Ascending aorta (tissue), 2 donors: ENCODE results near the gene DNPEP. TPM values are rescaled to one million over a fixed set of nuclear protein-coding genes. Genes with fewer than 3 reads are reported as not detected.
A peak's percentile ranks its signal among the peaks of the same experiment; 100 is the strongest.

Experiments used
- DNase-seq, 2 donors: peaks; one replicate each; pipeline ENCODE4 v3.0.0-alpha.2; 2019; ENCODE audit warnings: low spot score in 2 of 2
- H3K27ac ChIP-seq, 2 donors: fragments of 200-600 bp; sonication (generic); one replicate each; pipeline ENCODE4 v1.5.1; 2016 to 2017; ENCODE audit warnings: mild to moderate bottlenecking in 1 of 2
- H3K27me3 ChIP-seq: fragments of 200-600 bp; sonication (generic); one replicate; pipeline ENCODE4 v1.5.1; 2017
- H3K36me3 ChIP-seq, 2 donors: fragments of 200-600 bp; sonication (generic); one replicate each; pipeline ENCODE4 v1.5.1; 2016
- H3K4me1 ChIP-seq, 2 donors: fragments of 200-600 bp; sonication (generic); one replicate each; pipeline ENCODE4 v1.5.1; 2016 to 2017; ENCODE audit warnings: mild to moderate bottlenecking in 1 of 2
- H3K4me3 ChIP-seq, 2 donors: fragments of 200-600 bp; sonication (generic); one replicate each; pipeline ENCODE4 v1.5.1; 2016 to 2017; ENCODE audit warnings: mild to moderate bottlenecking in 1 of 2
- H3K9me3 ChIP-seq, 2 donors: fragments of 200-600 bp; sonication (generic); one replicate each; pipeline ENCODE4 v1.5.1; 2016
- CTCF ChIP-seq, 3 experiments: fragments of 200-600 bp in 2 of 3; fragments of 450-650 bp in 1 of 3; sonication (generic) in 2 of 3; IDR thresholded peaks; one replicate each; pipeline ENCODE4 v1.5.1; 2016 to 2019; ENCODE audit warnings: antibody characterized with exemption in 3 of 3, mild to moderate bottlenecking in 1 of 3, moderate library complexity in 1 of 3
- intact Hi-C: fragments of 100-400 bp; cut with DNase I; formaldehyde crosslinking; loops from one replicate; pipeline ENCODE4 v1.15.1; 2023
- total RNA-seq: library from RNA; depleted of rRNA; stranded (reverse); fragments of >200 nt; gene quantifications from one replicate; pipeline ENCODE4 v1.1.0, GENCODE V29; 2016

The DNPEP gene
- total RNA-seq, 1 donor from 2014 or later: 113 TPM

GRCh38 chr2:219423652-219424377, 36.1 kb upstream of the DNPEP start:
- Histone ChIP-seq H3K27ac (peak overlapping the region; percentile 37), H3K9me3 (no peaks in the 10 kb centered on the region), H3K27me3 (no peaks in the 10 kb centered on the region), H3K36me3 (no peaks in the 10 kb centered on the region), H3K4me1 (peaks cover 1 to 12% of the 10 kb centered on the region in 2 donors), H3K4me3 (no peak overlapping the region)
- TF ChIP-seq CTCF (IDR thresholded peaks at IDR 0.05): no peak
- DNase-seq: no peak
- intact Hi-C loops: no loop called here

- TF ChIP-seq CTCF (IDR thresholded peaks at IDR 0.05): no peak
- peaks cover 6 to 20% of the 10 kb centered on the region in 2 donors for H3K4me1 ChIP-seq
- no peaks in the 10 kb centered on the region for H3K9me3 ChIP-seq
- H3K36me3 ChIP-seq: no peaks in the 10 kb centered on the region
- no peaks in the 10 kb centered on the region for H3K27me3 ChIP-seq
- H3K4me3 ChIP-seq: no peak overlapping the region
- no peak for DNase-seq
- intact Hi-C loops: no loop called here
- H3K27ac ChIP-seq: no peak overlapping the region
These were observed 35.3 kb upstream of the DNPEP start for GRCh38 chr2:219422952-219423534.

- no peak overlapping the region for H3K27ac ChIP-seq
- peaks cover 6 to 34% of the 10 kb centered on the region in 2 donors for H3K4me1 ChIP-seq
These were observed 33.6 kb upstream of the DNPEP start for GRCh38 chr2:219421323-219421722.

GRCh38 chr2:219420687-219421086, 33.0 kb upstream of the DNPEP start:
- no peak overlapping the region for H3K27ac ChIP-seq
- H3K4me1 ChIP-seq: peaks cover 6 to 34% of the 10 kb centered on the region in 2 donors
- TF ChIP-seq CTCF (IDR thresholded peaks at IDR 0.05): no peak
- H3K27me3 ChIP-seq: no peaks in the 10 kb centered on the region
- H3K9me3 ChIP-seq: no peaks in the 10 kb centered on the region
- intact Hi-C loops: no loop called here
- no peaks in the 10 kb centered on the region for H3K36me3 ChIP-seq
- DNase-seq: no peak
- no peak overlapping the region for H3K4me3 ChIP-seq

More at GRCh38 chr2:219421323-219421722, 33.6 kb upstream of the DNPEP start:
- Histone ChIP-seq H3K36me3 (no peaks in the 10 kb centered on the region), H3K9me3 (no peaks in the 10 kb centered on the region), H3K4me3 (no peak overlapping the region), H3K27me3 (no peaks in the 10 kb centered on the region)
- no peak for TF ChIP-seq CTCF (IDR thresholded peaks at IDR 0.05)
- DNase-seq: no peak
- intact Hi-C loops: no loop called here

GRCh38 chr2:219419331-219420197, 31.9 kb upstream of the DNPEP start:
- Histone ChIP-seq H3K36me3 (no peaks in the 10 kb centered on the region), H3K4me1 (peaks cover 6 to 30% of the 10 kb centered on the region in 2 donors), H3K27ac (peak overlapping the region; percentile 9 to 62), H3K4me3 (peak overlapping the region in 1 of 2 donors; percentile 50), H3K27me3 (no peaks in the 10 kb centered on the region), H3K9me3 (no peaks in the 10 kb centered on the region)
- intact Hi-C loops: no loop called here
- DNase-seq: no peak
- no peak for TF ChIP-seq CTCF (IDR thresholded peaks at IDR 0.05)
